Peyer's patch (tissue), 4 donors: Measurements from ENCODE around the gene SLC16A9. TPM values are rescaled to one million over a fixed set of nuclear protein-coding genes. Genes with fewer than 3 reads are reported as not detected.

ENCODE experiments used
- DNase-seq, 3 donors: peaks; one replicate each; pipeline ENCODE4 v3.0.0-alpha.2; 2017 to 2019
- H3K27ac ChIP-seq, 4 donors: fragments of 200-600 bp; sonication (generic); one replicate each; pipeline ENCODE4 v1.5.1; 2016 to 2019
- H3K27me3 ChIP-seq, 2 donors: fragments of 200-600 bp; sonication (generic); one replicate each; pipeline ENCODE4 v1.5.1; 2019
- H3K36me3 ChIP-seq, 3 donors: fragments of 200-600 bp; sonication (generic); one replicate each; pipeline ENCODE4 v1.5.1; 2016 to 2019
- H3K4me1 ChIP-seq, 4 donors: fragments of 200-600 bp; sonication (generic); one replicate each; pipeline ENCODE4 v1.5.1; 2016 to 2019
- H3K4me3 ChIP-seq, 4 donors: fragments of 200-600 bp; sonication (generic); 1 replicate in 3 of 4; 2 replicates in 1 of 4; pipeline ENCODE4 v1.5.1; 2016 to 2019; ENCODE audit warnings: mild to moderate bottlenecking in 1 of 4
- H3K9me3 ChIP-seq, 4 donors: fragments of 200-600 bp; sonication (generic); one replicate each; pipeline ENCODE4 v1.5.1; 2016 to 2019; ENCODE audit warnings: mild to moderate bottlenecking in 1 of 4
- POLR2A ChIP-seq, 2 donors: fragments of 450-650 bp; IDR thresholded peaks; one replicate each; pipeline ENCODE4 v1.5.1; 2017; ENCODE audit warnings: antibody characterized with exemption in 2 of 2, mild to moderate bottlenecking in 2 of 2, moderate library complexity in 2 of 2
- total RNA-seq, 4 donors: library from RNA; depleted of rRNA; stranded (reverse); fragments of >200 nt; gene quantifications; one replicate each; pipeline ENCODE4 v1.1.0, GENCODE V29; 2016
- TF ChIP-seq, protein P1 (sequence below), 6 experiments: fragments of 450-650 bp in 4 of 6; fragments of 200-600 bp in 2 of 6; sonication (generic) in 1 of 6; IDR thresholded peaks; one replicate each; pipeline ENCODE4 v1.5.1; 2017 to 2019; ENCODE audit warnings: antibody characterized with exemption in 6 of 6, mild to moderate bottlenecking in 3 of 6, moderate library complexity in 1 of 6

SLC16A9 gene, protein sequence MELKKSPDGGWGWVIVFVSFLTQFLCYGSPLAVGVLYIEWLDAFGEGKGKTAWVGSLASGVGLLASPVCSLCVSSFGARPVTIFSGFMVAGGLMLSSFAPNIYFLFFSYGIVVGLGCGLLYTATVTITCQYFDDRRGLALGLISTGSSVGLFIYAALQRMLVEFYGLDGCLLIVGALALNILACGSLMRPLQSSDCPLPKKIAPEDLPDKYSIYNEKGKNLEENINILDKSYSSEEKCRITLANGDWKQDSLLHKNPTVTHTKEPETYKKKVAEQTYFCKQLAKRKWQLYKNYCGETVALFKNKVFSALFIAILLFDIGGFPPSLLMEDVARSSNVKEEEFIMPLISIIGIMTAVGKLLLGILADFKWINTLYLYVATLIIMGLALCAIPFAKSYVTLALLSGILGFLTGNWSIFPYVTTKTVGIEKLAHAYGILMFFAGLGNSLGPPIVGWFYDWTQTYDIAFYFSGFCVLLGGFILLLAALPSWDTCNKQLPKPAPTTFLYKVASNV
- 1 to 10 TPM in 3 of 4 donors, not detected in 1; 1.5 to 4.0 (median 2.3) TPM for total RNA-seq

DNA sequence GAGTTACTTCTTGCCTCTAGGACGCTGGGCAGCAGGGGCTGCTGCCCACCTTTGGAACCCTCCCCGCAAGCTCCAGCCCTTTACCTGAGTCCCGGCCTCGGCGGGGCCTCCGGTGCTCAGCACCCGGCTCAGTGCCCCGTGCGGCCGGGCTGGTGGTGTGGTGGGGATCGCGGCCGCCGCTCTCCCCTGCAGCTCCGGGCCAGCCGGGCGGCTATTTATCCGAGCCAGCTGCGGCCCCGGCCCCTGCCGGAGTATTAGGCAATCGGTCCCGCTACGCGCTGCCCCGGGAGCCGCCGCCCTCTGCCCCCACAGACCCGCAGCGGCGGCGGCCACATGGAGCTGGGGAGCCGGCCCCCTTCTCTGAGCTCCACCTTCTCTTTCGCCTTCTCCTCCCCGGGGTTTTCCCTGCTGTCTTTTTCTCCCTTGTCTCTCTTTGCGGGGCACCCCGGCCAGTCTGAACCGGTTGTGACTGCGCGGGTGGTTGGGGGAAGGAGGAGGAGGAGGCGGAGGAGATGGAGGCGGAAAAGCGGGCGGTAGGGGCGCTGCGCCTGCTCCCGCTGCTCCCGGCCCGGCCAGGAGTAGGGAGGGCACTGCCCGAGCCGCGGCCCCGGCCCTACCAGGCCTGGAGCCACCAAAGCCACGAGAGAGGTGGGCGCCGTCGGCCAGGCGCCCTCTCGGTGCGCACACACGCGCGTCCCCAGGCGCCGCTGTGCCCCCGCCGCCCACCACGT lies at the start of gene SLC16A9:
SLC16A9 (minus strand) TSS at position 456 of the 731 bp plus-strand sequence. CDS start 25,559 bp downstream, outside the sequence.
- Histone ChIP-seq H3K27me3 (no peaks in the 10 kb centered on the region), H3K9me3 (no peaks in the 10 kb centered on the region), H3K4me3 (peak within 1 kb of the TSS; percentile 41 to 72 (median 57)), H3K36me3 (no peaks in the 10 kb centered on the region), H3K27ac (peak within 1 kb of the TSS in 2 of 4 donors; percentile 17 to 19), H3K4me1 (peaks cover 0 to 16% (median 0%) of the 10 kb centered on the region in 4 donors)
- peak in 2 of 3 donors; percentile 56 to 69 for DNase-seq
- TF ChIP-seq POLR2A (IDR thresholded peaks at IDR 0.05), result no peak
- TF ChIP-seq, protein P1, sequence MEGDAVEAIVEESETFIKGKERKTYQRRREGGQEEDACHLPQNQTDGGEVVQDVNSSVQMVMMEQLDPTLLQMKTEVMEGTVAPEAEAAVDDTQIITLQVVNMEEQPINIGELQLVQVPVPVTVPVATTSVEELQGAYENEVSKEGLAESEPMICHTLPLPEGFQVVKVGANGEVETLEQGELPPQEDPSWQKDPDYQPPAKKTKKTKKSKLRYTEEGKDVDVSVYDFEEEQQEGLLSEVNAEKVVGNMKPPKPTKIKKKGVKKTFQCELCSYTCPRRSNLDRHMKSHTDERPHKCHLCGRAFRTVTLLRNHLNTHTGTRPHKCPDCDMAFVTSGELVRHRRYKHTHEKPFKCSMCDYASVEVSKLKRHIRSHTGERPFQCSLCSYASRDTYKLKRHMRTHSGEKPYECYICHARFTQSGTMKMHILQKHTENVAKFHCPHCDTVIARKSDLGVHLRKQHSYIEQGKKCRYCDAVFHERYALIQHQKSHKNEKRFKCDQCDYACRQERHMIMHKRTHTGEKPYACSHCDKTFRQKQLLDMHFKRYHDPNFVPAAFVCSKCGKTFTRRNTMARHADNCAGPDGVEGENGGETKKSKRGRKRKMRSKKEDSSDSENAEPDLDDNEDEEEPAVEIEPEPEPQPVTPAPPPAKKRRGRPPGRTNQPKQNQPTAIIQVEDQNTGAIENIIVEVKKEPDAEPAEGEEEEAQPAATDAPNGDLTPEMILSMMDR (IDR thresholded peaks at IDR 0.05), result peak in 3 of 6 experiments; percentile 23 to 44 (median 27)

DNA sequence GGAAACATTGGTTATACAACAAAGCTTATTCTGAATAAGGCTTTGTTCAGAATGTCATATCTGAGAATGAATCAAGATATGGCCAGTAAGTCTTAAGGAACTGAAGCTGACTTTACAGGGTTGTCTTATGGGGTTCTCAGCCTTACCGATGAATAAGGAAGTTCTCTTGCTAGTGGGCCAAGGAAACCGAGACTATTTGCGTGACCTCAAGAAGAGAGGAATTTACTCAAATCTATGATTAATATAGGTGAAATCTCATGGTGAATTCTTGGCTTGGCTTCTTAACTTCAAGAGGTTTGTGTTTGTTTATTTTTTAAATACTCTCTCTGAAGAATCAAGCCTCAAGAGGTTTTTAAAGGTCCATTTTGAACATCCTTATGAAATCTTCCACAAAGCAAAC lies 48.3 kb upstream of the SLC16A9 start:
- H3K9me3 ChIP-seq, result no peaks in the 10 kb centered on the region
- H3K27ac ChIP-seq, result no peak overlapping the region
- no peak overlapping the region for H3K4me3 ChIP-seq
- TF ChIP-seq, protein P1 (IDR thresholded peaks at IDR 0.05), result no peak
- TF ChIP-seq POLR2A (IDR thresholded peaks at IDR 0.05), result no peak
- no peaks in the 10 kb centered on the region for H3K4me1 ChIP-seq
- DNase-seq, result no peak
- H3K36me3 ChIP-seq, result no peaks in the 10 kb centered on the region
- no peaks in the 10 kb centered on the region for H3K27me3 ChIP-seq

DNA sequence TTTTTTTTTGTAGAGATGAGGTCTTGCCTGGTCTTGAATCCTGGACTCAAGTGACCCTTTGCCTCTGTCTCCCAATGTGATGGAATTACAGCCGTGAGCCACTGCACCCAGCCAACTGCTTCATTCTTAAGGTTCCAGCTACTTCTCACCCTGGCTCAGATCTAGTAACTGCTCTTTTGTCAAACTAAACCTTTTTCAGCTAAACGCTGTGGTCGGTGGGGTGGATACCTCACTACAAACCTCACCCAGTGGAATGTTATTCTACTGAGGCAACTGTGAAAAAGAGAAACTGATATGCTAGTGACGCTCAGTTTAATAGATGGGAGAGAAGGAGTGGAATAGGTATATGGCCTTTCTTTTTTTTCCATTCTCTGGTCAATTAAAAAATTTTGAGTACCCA lies 45.3 kb upstream of the SLC16A9 start:
- no peaks in the 10 kb centered on the region for H3K36me3 ChIP-seq
- no peak overlapping the region for H3K4me3 ChIP-seq
- H3K4me1 ChIP-seq, result no peaks in the 10 kb centered on the region
- H3K27me3 ChIP-seq, result no peaks in the 10 kb centered on the region
- no peaks in the 10 kb centered on the region for H3K9me3 ChIP-seq
- no peak for DNase-seq
- TF ChIP-seq, protein P1 (IDR thresholded peaks at IDR 0.05), result no peak
- no peak for TF ChIP-seq POLR2A (IDR thresholded peaks at IDR 0.05)
- H3K27ac ChIP-seq, result no peak overlapping the region

DNA sequence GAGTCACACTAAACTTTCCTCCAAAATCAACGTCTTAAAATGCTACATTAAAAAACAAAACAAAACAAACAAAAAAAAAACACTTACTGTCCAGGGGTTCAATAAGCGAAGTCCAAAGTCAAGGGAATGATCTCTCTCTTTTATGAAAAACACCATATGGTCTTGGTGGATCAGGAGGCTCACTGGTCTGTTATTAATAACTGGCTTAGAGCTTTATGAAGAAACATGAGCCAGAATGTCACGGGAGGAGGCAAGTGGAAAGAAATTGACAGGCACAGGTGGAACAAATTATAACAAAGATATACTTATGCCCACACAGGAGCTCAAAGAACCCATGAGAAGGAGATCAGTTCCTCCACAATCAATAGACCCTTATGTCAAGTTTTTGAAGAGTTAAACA lies 43.6 kb upstream of the SLC16A9 start, which contains the start of gene MRLN:
MRLN (minus strand) TSS at position 189 of the 400 bp plus-strand sequence.
- no peaks in the 10 kb centered on the region for H3K27me3 ChIP-seq
- H3K36me3 ChIP-seq, result no peaks in the 10 kb centered on the region
- TF ChIP-seq, protein P1 (IDR thresholded peaks at IDR 0.05), result no peak
- no peak for TF ChIP-seq POLR2A (IDR thresholded peaks at IDR 0.05)
- no peak within 1 kb of the TSS for H3K27ac ChIP-seq
- no peak within 1 kb of the TSS for H3K4me3 ChIP-seq
- no peaks in the 10 kb centered on the region for H3K4me1 ChIP-seq
- DNase-seq, result no peak
- H3K9me3 ChIP-seq, result no peaks in the 10 kb centered on the region

DNA sequence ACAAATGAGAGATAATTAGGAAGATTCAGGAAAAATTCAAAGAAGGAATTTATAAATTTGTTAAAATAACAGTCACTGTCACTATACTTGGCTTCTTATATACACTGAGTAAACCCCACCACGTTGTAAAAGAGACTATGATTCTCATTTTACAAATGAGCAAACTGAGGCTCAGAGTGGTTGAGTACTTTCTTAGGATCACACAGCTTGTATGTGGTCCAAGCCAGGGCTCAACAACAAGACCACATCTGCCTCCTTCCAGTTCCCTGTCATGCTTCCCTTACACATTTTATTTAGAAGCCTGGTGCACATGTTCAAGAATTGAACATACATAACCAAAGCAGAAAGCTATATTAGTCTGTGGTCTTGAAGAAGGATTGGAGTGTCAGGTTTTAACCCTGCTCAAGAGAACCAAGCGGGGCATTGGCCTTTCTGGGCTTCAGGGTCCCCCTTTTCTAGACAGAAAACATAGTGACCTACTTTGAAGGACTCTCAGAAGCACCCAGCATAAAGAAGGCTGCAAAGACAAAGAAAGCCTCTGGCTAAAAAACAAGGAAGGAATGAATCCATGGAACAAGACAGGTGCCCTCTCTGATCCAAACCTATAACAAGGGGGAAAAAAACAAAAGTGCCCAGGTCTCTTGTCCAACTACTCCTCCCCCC lies 42.8 kb upstream of the SLC16A9 start:
- Histone ChIP-seq H3K36me3 (no peaks in the 10 kb centered on the region), H3K4me3 (no peak overlapping the region), H3K27ac (no peak overlapping the region), H3K4me1 (no peaks in the 10 kb centered on the region), H3K27me3 (no peaks in the 10 kb centered on the region), H3K9me3 (no peaks in the 10 kb centered on the region)
- DNase-seq, result no peak
- TF ChIP-seq, protein P1 (IDR thresholded peaks at IDR 0.05), result no peak
- TF ChIP-seq POLR2A (IDR thresholded peaks at IDR 0.05), result no peak
